Loucy (cell line): ENCODE data around the gene HMX2.

Experiments
- H2AFZ ChIP-seq: fragments of 200-600 bp; sonication (generic); 2 replicates; pipeline ENCODE4 v1.6.0; 2016; ENCODE audit warnings: antibody characterized with exemption, mild to moderate bottlenecking, low read length, moderate library complexity
- H3F3A ChIP-seq: fragments of 200-600 bp; 2 replicates; pipeline ENCODE4 v1.6.0; 2016; ENCODE audit warnings: antibody characterized with exemption, low read depth, mild to moderate bottlenecking
- H3K27me3 ChIP-seq: fragments of 200-600 bp; sonication (generic); 2 replicates; pipeline ENCODE4 v1.6.1; 2014; ENCODE audit warnings: low read length, mild to moderate bottlenecking; ENCODE audit not compliant: insufficient read depth, poor library complexity, severe bottlenecking
- H3K36me3 ChIP-seq: fragments of 200-600 bp; sonication (generic); 2 replicates; pipeline ENCODE4 v1.6.1; 2016; ENCODE audit warnings: low read length; ENCODE audit not compliant: insufficient read depth
- H3K4me1 ChIP-seq: fragments of 200-600 bp; sonication (generic); 2 replicates; pipeline ENCODE4 v1.5.1; 2014; ENCODE audit warnings: low read length, mild to moderate bottlenecking; ENCODE audit not compliant: insufficient read depth, poor library complexity, severe bottlenecking
- H3K4me2 ChIP-seq: fragments of 200-600 bp; sonication (generic); 2 replicates; pipeline ENCODE4 v1.6.0; 2014; ENCODE audit warnings: antibody characterized with exemption, low read length, low read depth, mild to moderate bottlenecking; ENCODE audit not compliant: poor library complexity, severe bottlenecking
- H3K4me3 ChIP-seq: fragments of 200-600 bp; sonication (generic); 2 replicates; pipeline ENCODE4 v1.5.1; 2014; ENCODE audit warnings: low read length, mild to moderate bottlenecking, mixed read lengths; ENCODE audit not compliant: poor library complexity, severe bottlenecking
- H3K79me2 ChIP-seq: fragments of 200-600 bp; sonication (generic); 2 replicates; pipeline ENCODE4 v1.6.1; 2014; ENCODE audit warnings: low read length; ENCODE audit not compliant: insufficient read depth
- H3K9ac ChIP-seq: fragments of 200-600 bp; sonication (generic); 2 replicates; pipeline ENCODE4 v1.6.0; 2014; ENCODE audit warnings: mild to moderate bottlenecking, low read depth, low read length, moderate library complexity; ENCODE audit not compliant: poor library complexity, severe bottlenecking
- H3K9me2 ChIP-seq: fragments of 200-600 bp; sonication (generic); replicated peaks from 2 replicates; pipeline ENCODE4 v1.6.1; 2016; ENCODE audit warnings: low read depth, low read length, mixed read lengths
- H3K9me3 ChIP-seq: fragments of 200-600 bp; sonication (generic); 2 replicates; pipeline ENCODE4 v1.6.1; 2014; ENCODE audit warnings: mild to moderate bottlenecking, antibody characterized with exemption, low read length, low read depth; ENCODE audit not compliant: insufficient read depth
- H4K20me1 ChIP-seq: fragments of 200-600 bp; sonication (generic); 2 replicates; pipeline ENCODE4 v1.6.0; 2014; ENCODE audit warnings: antibody characterized with exemption, low read length, mild to moderate bottlenecking; ENCODE audit not compliant: insufficient read depth, poor library complexity, severe bottlenecking
- CTCF ChIP-seq: fragments of 200-600 bp; sonication (generic); conservative IDR thresholded peaks from 2 replicates; pipeline ENCODE4 v1.5.1; 2014; ENCODE audit warnings: mild to moderate bottlenecking, antibody characterized with exemption, low read length
- EZH2phosphoT487 ChIP-seq: fragments of 200-600 bp; IDR thresholded peaks from 2 replicates; pipeline ENCODE4 v1.6.1; 2018; ENCODE audit warnings: antibody characterized with exemption, mild to moderate bottlenecking, moderate library complexity, borderline replicate concordance

The HMX2 gene

GRCh38 chr10:123164319-123164718 is 16.4 kb downstream of the HMX2 start:
- Histone ChIP-seq H2AFZ (no peak overlapping the region), H3K4me3 (no peak overlapping the region), H3K9me3 (no peaks in the 10 kb centered on the region), H3K36me3 (peaks cover 79% of the 10 kb centered on the region), H3K9ac (no peak overlapping the region), H3K79me2 (peaks cover 97% of the 10 kb centered on the region), H3K9me2 (no peaks in the 10 kb centered on the region), H3K27me3 (no peaks in the 10 kb centered on the region), H3K4me1 (peaks cover 40% of the 10 kb centered on the region), H3F3A (peaks cover 14% of the 10 kb centered on the region; the same call in 1 of the 2 replicates), H4K20me1 (peaks cover 82% of the 10 kb centered on the region), H3K4me2 (no peak overlapping the region)
- no peak for TF ChIP-seq EZH2phosphoT487
- no peak for TF ChIP-seq CTCF

- H4K20me1 ChIP-seq = peaks cover 69% of the 10 kb centered on the region
Observed at GRCh38 chr10:123165445-123166072, 17.6 kb downstream of the HMX2 start.

GRCh38 chr10:123166618-123167017 is 18.7 kb downstream of the HMX2 start:
- TF ChIP-seq EZH2phosphoT487 = no peak
- no peak for TF ChIP-seq CTCF
- Histone ChIP-seq H3K4me1 (peaks cover 20% of the 10 kb centered on the region), H3K36me3 (peaks cover 85% of the 10 kb centered on the region), H3K79me2 (peaks cover 89% of the 10 kb centered on the region), H3K9ac (no peak overlapping the region), H3K27me3 (no peaks in the 10 kb centered on the region), H4K20me1 (peaks cover 59% of the 10 kb centered on the region), H2AFZ (no peak overlapping the region), H3K9me2 (no peaks in the 10 kb centered on the region), H3F3A (no peaks in the 10 kb centered on the region), H3K9me3 (no peaks in the 10 kb centered on the region), H3K4me2 (no peak overlapping the region), H3K4me3 (no peak overlapping the region)

More at GRCh38 chr10:123165445-123166072, 17.6 kb downstream of the HMX2 start:
- H2AFZ ChIP-seq = no peak overlapping the region
- H3F3A ChIP-seq = 0 out of 2 replicates have a peak, but pooled peaks cover 2% of the 10 kb centered on the region
- H3K36me3 ChIP-seq = peaks cover 89% of the 10 kb centered on the region
- peaks cover 28% of the 10 kb centered on the region for H3K4me1 ChIP-seq
- TF ChIP-seq CTCF (peak; percentile 55), EZH2phosphoT487 (no peak)
- H3K4me2 ChIP-seq = no peak overlapping the region
- H3K27me3 ChIP-seq = no peaks in the 10 kb centered on the region
- H3K79me2 ChIP-seq = peaks cover 94% of the 10 kb centered on the region
- H3K9ac ChIP-seq = no peak overlapping the region
- H3K9me2 ChIP-seq = no peaks in the 10 kb centered on the region
- no peaks in the 10 kb centered on the region for H3K9me3 ChIP-seq
- no peak overlapping the region for H3K4me3 ChIP-seq
